ENCODE data around the gene MGA. TPM values are rescaled to one million over a fixed set of nuclear protein-coding genes. Genes with fewer than 3 reads are reported as not detected.

The MGA gene
- total RNA-seq, 1 donor from 2014 or later = 32.6 TPM

DNA sequence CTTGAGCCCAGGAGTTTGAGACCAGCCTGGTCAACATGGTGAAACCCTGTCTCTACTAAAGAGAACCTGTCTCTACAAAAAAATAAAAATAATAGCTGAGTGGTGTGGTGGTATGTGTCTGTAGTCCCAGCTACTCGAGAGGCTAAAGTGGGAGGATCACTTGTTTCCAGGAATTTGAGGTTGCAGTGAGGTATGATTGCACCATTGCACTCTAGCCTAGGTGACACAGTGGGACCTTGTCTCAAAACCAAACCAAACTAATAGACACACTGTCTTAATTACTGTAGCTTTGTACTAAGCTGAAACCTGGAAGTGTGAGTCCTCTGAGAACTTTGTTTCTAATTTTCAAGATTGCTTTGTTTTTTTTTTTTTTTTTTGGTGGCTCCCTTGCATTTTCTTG lies 30.4 kb downstream of the MGA start:
- DNase-seq (ENCODE audit: low read depth) (no peak), FAIRE-seq (no peak)
- no peak overlapping the region for H3K4me3 Mint-ChIP-seq (ENCODE audit: unreplicated experiment)
- H3K9me3 ChIP-seq (ENCODE audit: insufficient read depth, low read depth, low read length) = no peaks in the 10 kb centered on the region
- peak overlapping the region; percentile 63 for H3K27ac Mint-ChIP-seq (ENCODE audit: unreplicated experiment)
- no peak overlapping the region for H2AFZ ChIP-seq (ENCODE audit: low read depth, low read length)
- H3K4me1 Mint-ChIP-seq (ENCODE audit: low read depth, unreplicated experiment) = peaks cover 21% of the 10 kb centered on the region
- H3K27me3 Mint-ChIP-seq (ENCODE audit: low read depth, unreplicated experiment) = no peaks in the 10 kb centered on the region
- H3K4me2 ChIP-seq (ENCODE audit: low read length) = no peak overlapping the region
- peaks cover 2% of the 10 kb centered on the region for H3K36me3 Mint-ChIP-seq (ENCODE audit: low read depth, unreplicated experiment)
- H3K9ac ChIP-seq (ENCODE audit: low read length) = no peak overlapping the region
- no peaks in the 10 kb centered on the region for H3K36me3 ChIP-seq (ENCODE audit: insufficient read depth, low read length)
- H3K9me3 Mint-ChIP-seq (ENCODE audit: unreplicated experiment) = no peaks in the 10 kb centered on the region
- H3K4me3 ChIP-seq (ENCODE audit: insufficient read depth, low read depth, low read length) = no peak overlapping the region
- no peaks in the 10 kb centered on the region for H3K27me3 ChIP-seq (ENCODE audit: insufficient read depth, low read length)
- H4K20me1 ChIP-seq (ENCODE audit: insufficient read depth, low read length) = peaks cover 77% of the 10 kb centered on the region
- TF ChIP-seq EZH2 (IDR thresholded peaks at IDR 0.05; ENCODE audit: insufficient read depth, low read length) = no peak
- TF ChIP-seq, protein P1, sequence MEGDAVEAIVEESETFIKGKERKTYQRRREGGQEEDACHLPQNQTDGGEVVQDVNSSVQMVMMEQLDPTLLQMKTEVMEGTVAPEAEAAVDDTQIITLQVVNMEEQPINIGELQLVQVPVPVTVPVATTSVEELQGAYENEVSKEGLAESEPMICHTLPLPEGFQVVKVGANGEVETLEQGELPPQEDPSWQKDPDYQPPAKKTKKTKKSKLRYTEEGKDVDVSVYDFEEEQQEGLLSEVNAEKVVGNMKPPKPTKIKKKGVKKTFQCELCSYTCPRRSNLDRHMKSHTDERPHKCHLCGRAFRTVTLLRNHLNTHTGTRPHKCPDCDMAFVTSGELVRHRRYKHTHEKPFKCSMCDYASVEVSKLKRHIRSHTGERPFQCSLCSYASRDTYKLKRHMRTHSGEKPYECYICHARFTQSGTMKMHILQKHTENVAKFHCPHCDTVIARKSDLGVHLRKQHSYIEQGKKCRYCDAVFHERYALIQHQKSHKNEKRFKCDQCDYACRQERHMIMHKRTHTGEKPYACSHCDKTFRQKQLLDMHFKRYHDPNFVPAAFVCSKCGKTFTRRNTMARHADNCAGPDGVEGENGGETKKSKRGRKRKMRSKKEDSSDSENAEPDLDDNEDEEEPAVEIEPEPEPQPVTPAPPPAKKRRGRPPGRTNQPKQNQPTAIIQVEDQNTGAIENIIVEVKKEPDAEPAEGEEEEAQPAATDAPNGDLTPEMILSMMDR (IDR thresholded peaks at IDR 0.05; ENCODE audit: insufficient read depth, low read depth, low read length) = no peak
- H3K4me1 ChIP-seq (ENCODE audit: insufficient read depth, low read length) = no peaks in the 10 kb centered on the region
- H3K27ac ChIP-seq (ENCODE audit: low read depth, low read length) = no peak overlapping the region
- peaks cover 91% of the 10 kb centered on the region for H3K79me2 ChIP-seq (ENCODE audit: insufficient read depth, low read length)

DNA sequence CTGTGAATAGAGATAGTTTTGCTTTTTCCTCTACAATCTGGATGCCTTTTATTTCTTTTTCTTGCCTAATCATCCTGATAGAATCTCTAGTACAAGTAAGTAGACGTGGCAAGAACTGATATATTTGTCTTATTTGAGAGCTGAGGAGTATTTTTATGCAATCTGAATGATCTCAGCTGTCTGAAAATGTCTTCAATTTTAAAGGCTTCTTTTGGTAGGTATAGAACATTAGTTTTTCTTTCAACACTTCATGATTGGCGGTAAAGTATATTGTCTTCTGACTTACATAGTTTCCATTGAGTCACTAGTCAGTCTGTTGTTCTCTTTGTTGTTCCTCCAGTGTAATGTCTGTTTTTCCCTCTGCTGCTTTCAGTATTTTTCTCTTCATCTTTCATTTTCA lies 31.3 kb downstream of the MGA start:
- Histone ChIP-seq H3K79me2 (ENCODE audit: insufficient read depth, low read length) (peaks cover 93% of the 10 kb centered on the region), H3K9ac (ENCODE audit: low read length) (no peak overlapping the region), H3K36me3 (ENCODE audit: insufficient read depth, low read length) (no peaks in the 10 kb centered on the region), H3K4me3 (ENCODE audit: insufficient read depth, low read depth, low read length) (no peak overlapping the region), H3K27ac (ENCODE audit: low read depth, low read length) (no peak overlapping the region), H3K27me3 (ENCODE audit: insufficient read depth, low read length) (no peaks in the 10 kb centered on the region), H2AFZ (ENCODE audit: low read depth, low read length) (no peak overlapping the region), H3K9me3 (ENCODE audit: insufficient read depth, low read depth, low read length) (no peaks in the 10 kb centered on the region), H3K4me2 (ENCODE audit: low read length) (peak overlapping the region; percentile 5), H3K4me1 (ENCODE audit: insufficient read depth, low read length) (no peaks in the 10 kb centered on the region), H4K20me1 (ENCODE audit: insufficient read depth, low read length) (peaks cover 80% of the 10 kb centered on the region)
- peaks cover 21% of the 10 kb centered on the region for H3K4me1 Mint-ChIP-seq (ENCODE audit: low read depth, unreplicated experiment)
- H3K4me3 Mint-ChIP-seq (ENCODE audit: unreplicated experiment) = no peak overlapping the region
- peaks cover 2% of the 10 kb centered on the region for H3K36me3 Mint-ChIP-seq (ENCODE audit: low read depth, unreplicated experiment)
- FAIRE-seq (no peak), DNase-seq (ENCODE audit: low read depth) (peak; percentile 29)
- no peaks in the 10 kb centered on the region for H3K27me3 Mint-ChIP-seq (ENCODE audit: low read depth, unreplicated experiment)
- H3K27ac Mint-ChIP-seq (ENCODE audit: unreplicated experiment) = peak overlapping the region; percentile 29
- H3K9me3 Mint-ChIP-seq (ENCODE audit: unreplicated experiment) = no peaks in the 10 kb centered on the region
- TF ChIP-seq, protein P1 (IDR thresholded peaks at IDR 0.05; ENCODE audit: insufficient read depth, low read depth, low read length) = no peak
- no peak for TF ChIP-seq EZH2 (IDR thresholded peaks at IDR 0.05; ENCODE audit: insufficient read depth, low read length)

DNA sequence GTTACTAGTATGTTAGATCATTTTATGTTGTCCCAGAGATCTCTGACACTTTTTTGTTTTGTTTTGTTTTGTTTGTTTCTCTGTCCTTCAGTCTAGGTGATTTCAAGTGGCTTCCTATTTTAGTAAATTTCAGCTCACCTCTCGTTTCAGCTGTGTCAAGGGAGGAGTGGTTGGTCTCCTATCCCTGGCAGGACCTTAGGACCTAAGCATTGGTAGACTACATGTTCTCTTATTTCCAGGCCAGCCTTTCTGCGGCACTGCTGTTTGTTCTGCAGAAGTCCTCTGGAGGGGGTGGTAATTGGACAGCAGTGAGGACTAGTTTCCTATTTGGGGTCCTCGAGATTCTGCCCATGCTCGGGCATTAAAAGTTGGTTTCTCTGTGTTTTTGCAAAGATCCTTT lies 31.8 kb downstream of the MGA start:
- H3K4me1 Mint-ChIP-seq (ENCODE audit: low read depth, unreplicated experiment) = peaks cover 21% of the 10 kb centered on the region
- H3K27ac Mint-ChIP-seq (ENCODE audit: unreplicated experiment) = peak overlapping the region; percentile 29
- Histone ChIP-seq H3K27me3 (ENCODE audit: insufficient read depth, low read length) (no peaks in the 10 kb centered on the region), H3K79me2 (ENCODE audit: insufficient read depth, low read length) (peaks cover 91% of the 10 kb centered on the region), H3K9ac (ENCODE audit: low read length) (no peak overlapping the region), H3K9me3 (ENCODE audit: insufficient read depth, low read depth, low read length) (no peaks in the 10 kb centered on the region), H4K20me1 (ENCODE audit: insufficient read depth, low read length) (peaks cover 80% of the 10 kb centered on the region), H3K27ac (ENCODE audit: low read depth, low read length) (no peak overlapping the region), H2AFZ (ENCODE audit: low read depth, low read length) (no peak overlapping the region), H3K4me2 (ENCODE audit: low read length) (peak overlapping the region; percentile 5), H3K4me3 (ENCODE audit: insufficient read depth, low read depth, low read length) (no peak overlapping the region), H3K36me3 (ENCODE audit: insufficient read depth, low read length) (no peaks in the 10 kb centered on the region), H3K4me1 (ENCODE audit: insufficient read depth, low read length) (no peaks in the 10 kb centered on the region)
- DNase-seq (ENCODE audit: low read depth) (no peak), FAIRE-seq (no peak)
- no peaks in the 10 kb centered on the region for H3K9me3 Mint-ChIP-seq (ENCODE audit: unreplicated experiment)
- peaks cover 4% of the 10 kb centered on the region for H3K36me3 Mint-ChIP-seq (ENCODE audit: low read depth, unreplicated experiment)
- H3K27me3 Mint-ChIP-seq (ENCODE audit: low read depth, unreplicated experiment) = no peaks in the 10 kb centered on the region
- no peak overlapping the region for H3K4me3 Mint-ChIP-seq (ENCODE audit: unreplicated experiment)
- no peak for TF ChIP-seq EZH2 (IDR thresholded peaks at IDR 0.05; ENCODE audit: insufficient read depth, low read length)
- TF ChIP-seq, protein P1 (IDR thresholded peaks at IDR 0.05; ENCODE audit: insufficient read depth, low read depth, low read length) = no peak

All from astrocyte (in vitro differentiated cells and primary cell).